ENCODE results near the gene CHST15. TPM values are rescaled to one million over a fixed set of nuclear protein-coding genes. Genes with fewer than 3 reads are reported as not detected.
A peak's percentile ranks its signal among the peaks of the same experiment; 100 is the strongest.

The CHST15 gene
- total and polyA plus RNA-seq, 8 donors = 4.8 to 17.3 (median 12.4) TPM

GRCh38 chr10:124067825-124068400, 25.5 kb downstream of the CHST15 start:
- Histone ChIP-seq H3K27ac (no peak overlapping the region), H3K4me1 (peaks cover 0 to 25% (median 7%) of the 10 kb centered on the region in 3 donors)
- intact Hi-C loops (cut with DNase I) = no loop called here

GRCh38 chr10:124066781-124067714, 26.4 kb downstream of the CHST15 start:
- H3K27ac ChIP-seq = no peak overlapping the region
- 47 to 50% methylated on average over 12 of the region's 12 CpGs for WGBS, 2 donors
- FAIRE-seq (no peak), DNase-seq (peak in 1 of 6 donors; percentile 46), ATAC-seq (peak in 1 of 4 donors; percentile 11)
- H3K4me1 ChIP-seq = peaks cover 0 to 25% (median 7%) of the 10 kb centered on the region in 3 donors
- TF ChIP-seq CTCF (IDR thresholded peaks at IDR 0.05) = no peak
- no peak overlapping the region for H3K4me3 ChIP-seq
- intact Hi-C loops (cut with DNase I) = no loop called here
- H3K27me3 ChIP-seq = no peaks in the 10 kb centered on the region
- H3K36me3 ChIP-seq = no peaks in the 10 kb centered on the region
- no peaks in the 10 kb centered on the region for H3K9me3 ChIP-seq

More at GRCh38 chr10:124067825-124068400, 25.5 kb downstream of the CHST15 start:
- peak in 1 of 6 donors; percentile 35 for DNase-seq
- no peak for TF ChIP-seq CTCF (IDR thresholded peaks at IDR 0.05)
- Histone ChIP-seq H3K9me3 (no peaks in the 10 kb centered on the region), H3K4me3 (no peak overlapping the region), H3K27me3 (no peaks in the 10 kb centered on the region), H3K36me3 (no peaks in the 10 kb centered on the region)
- ATAC-seq = no peak
- FAIRE-seq = no peak
- 79 to 80% methylated on average over 14 of the region's 14 CpGs for WGBS, 2 donors

GRCh38 chr10:124066126-124066700, 27.2 kb downstream of the CHST15 start:
- H3K27ac ChIP-seq = peak overlapping the region in 1 of 4 donors; percentile 72
- FAIRE-seq (no peak), DNase-seq (no peak), ATAC-seq (no peak)
- no peaks in the 10 kb centered on the region for H3K36me3 ChIP-seq
- 39 to 49% methylated on average over 12 of the region's 12 CpGs for WGBS, 2 donors
- no peaks in the 10 kb centered on the region for H3K27me3 ChIP-seq
- H3K4me3 ChIP-seq = no peak overlapping the region
- no peaks in the 10 kb centered on the region for H3K9me3 ChIP-seq
- no peak for TF ChIP-seq CTCF (IDR thresholded peaks at IDR 0.05)
- H3K4me1 ChIP-seq = peaks cover 0 to 25% (median 7%) of the 10 kb centered on the region in 3 donors
- intact Hi-C loops (cut with DNase I) = no loop called here

GRCh38 chr10:124065382-124066125, 27.8 kb downstream of the CHST15 start:
- Histone ChIP-seq H3K4me1 (peaks cover 0 to 25% (median 7%) of the 10 kb centered on the region in 3 donors), H3K36me3 (no peaks in the 10 kb centered on the region), H3K27me3 (no peaks in the 10 kb centered on the region), H3K9me3 (no peaks in the 10 kb centered on the region), H3K27ac (peak overlapping the region in 2 of 4 donors; percentile 66 to 72), H3K4me3 (peak overlapping the region in 1 of 4 donors; percentile 17)
- FAIRE-seq (no peak), DNase-seq (peak in 1 of 6 donors; percentile 51), ATAC-seq (no peak)
- no peak for TF ChIP-seq CTCF (IDR thresholded peaks at IDR 0.05)
- intact Hi-C loops (cut with DNase I) = no loop called here
- 31 to 34% methylated on average over 12 of the region's 12 CpGs for WGBS, 2 donors
